CD4-positive, alpha-beta T cell (primary cell): Measurements from ENCODE around the gene CABCOCO1. TPM values are rescaled to one million over a fixed set of nuclear protein-coding genes. Genes with fewer than 3 reads are reported as not detected.

ENCODE experiments used
- ATAC-seq: fragments of 200-7000 bp; cut with Tn5 transposase; one replicate; pipeline ENCODE4 v1.10.0; 2022; ENCODE audit warnings: mild to moderate bottlenecking; ENCODE audit not compliant: poor library complexity
- CTCF ChIA-PET: fragments of 350-600 bp; sonication (Branson Sonifier 250); formaldehyde crosslinking; loops from one replicate; lab custom pipeline; 2021; ENCODE audit warnings: antibody characterized with exemption, inconsistent platforms; lab: Charles Lee
- POLR2A ChIA-PET: fragments of 350-600 bp; sonication (Branson Sonifier 250); formaldehyde crosslinking; loops from one replicate; lab custom pipeline; 2021; ENCODE audit warnings: antibody characterized with exemption, inconsistent platforms; lab: Charles Lee
- DNase-seq, 14 experiments: peaks; one replicate each; pipeline ENCODE4 v3.0.0-alpha.2; 2013 to 2020; ENCODE audit warnings: mixed read lengths in 2 of 14
- H3K27ac ChIP-seq, 2 donors: one replicate each; pipeline versions ENCODE4 v1.5.1 to v1.7.0; 2013; ENCODE audit warnings: low read length in 2 of 2, low read depth in 1 of 2, mild to moderate bottlenecking in 1 of 2
- H3K27me3 ChIP-seq, 2 experiments: 1 replicate in 1 of 2; 2 replicates in 1 of 2; pipeline versions ENCODE4 v1.6.1 to v1.7.0; 2013; ENCODE audit warnings: low read length in 2 of 2, control low read depth in 1 of 2, mild to moderate bottlenecking in 1 of 2, moderate library complexity in 1 of 2; ENCODE audit not compliant: insufficient read depth in 2 of 2, control insufficient read depth in 1 of 2
- H3K36me3 ChIP-seq: one replicate; pipeline ENCODE4 v1.6.1; 2013; ENCODE audit warnings: low read length, control low read depth; ENCODE audit not compliant: insufficient read depth
- H3K4me1 ChIP-seq: one replicate; pipeline ENCODE4 v1.6.1; 2013; ENCODE audit warnings: low read length, control low read depth; ENCODE audit not compliant: insufficient read depth
- H3K4me3 ChIP-seq: one replicate; pipeline ENCODE4 v1.5.1; 2013; ENCODE audit warnings: mild to moderate bottlenecking, low read length, moderate library complexity
- H3K9me3 ChIP-seq, 2 experiments: 1 replicate in 1 of 2; 2 replicates in 1 of 2; pipeline versions ENCODE4 v1.6.1 to v1.7.0; 2013; ENCODE audit warnings: low read length in 2 of 2, mild to moderate bottlenecking in 2 of 2, control low read depth in 1 of 2, moderate library complexity in 1 of 2; ENCODE audit not compliant: control insufficient read depth in 1 of 2, insufficient read depth in 1 of 2
- H3K27ac Mint-ChIP-seq: one replicate; pipeline ENCODE4 v1.8.0; 2020; ENCODE audit warnings: mixed read lengths
- H3K27me3 Mint-ChIP-seq: one replicate; pipeline ENCODE4 v1.8.0; 2021; ENCODE audit warnings: mixed read lengths
- H3K36me3 Mint-ChIP-seq: one replicate; pipeline ENCODE4 v1.8.0; 2021; ENCODE audit warnings: low read depth, mixed read lengths
- H3K4me1 Mint-ChIP-seq: one replicate; pipeline ENCODE4 v1.8.0; 2021; ENCODE audit warnings: low read depth, mixed read lengths
- H3K4me3 Mint-ChIP-seq: one replicate; pipeline ENCODE4 v1.8.0; 2020; ENCODE audit warnings: mild to moderate bottlenecking, mixed read lengths
- H3K9me3 Mint-ChIP-seq: one replicate; pipeline ENCODE4 v1.8.0; 2020; ENCODE audit warnings: mixed read lengths
- CTCF ChIP-seq: fragments of 200-600 bp; IDR thresholded peaks from one replicate; pipeline ENCODE4 v1.8.0; 2022; ENCODE audit warnings: antibody characterized with exemption, mild to moderate bottlenecking
- intact Hi-C, 2 experiments: fragments of 100-400 bp; cut with DNase I in 1 of 2; cut with micrococcal nuclease in 1 of 2; formaldehyde crosslinking; loops; one replicate each; pipeline versions ENCODE4 v1.15.1 to v1.9.0; 2023 to 2025; cut with DNase I, micrococcal nuclease
- total RNA-seq, 174 experiments: library from RNA in 2 of 174; stranded (reverse) in 2 of 174; gene quantifications; one replicate each; pipeline ENCODE4 v1.2.3 and lab custom pipeline; 2021 to 2026

CABCOCO1 gene
- total RNA-seq, 2 experiments from 2014 or later, result not detected

GRCh38 chr10:61635932-61636331 is 26.8 kb upstream of the CABCOCO1 start:
- DNase-seq (no peak), ATAC-seq (no peak)
- H3K27me3 ChIP-seq, result no peaks in the 10 kb centered on the region
- no peak overlapping the region for H3K27ac ChIP-seq
- ChIA-PET POLR2A (no interaction called here), CTCF (no interaction called here)
- H3K4me3 ChIP-seq, result no peak overlapping the region
- intact Hi-C loops, result no loop called here
- TF ChIP-seq CTCF, result no peak
- H3K9me3 ChIP-seq, result no peaks in the 10 kb centered on the region
- H3K4me1 ChIP-seq, result no peaks in the 10 kb centered on the region
- no peaks in the 10 kb centered on the region for H3K4me1 Mint-ChIP-seq
- no peaks in the 10 kb centered on the region for H3K36me3 Mint-ChIP-seq
- H3K9me3 Mint-ChIP-seq, result no peaks in the 10 kb centered on the region
- H3K27me3 Mint-ChIP-seq, result no peaks in the 10 kb centered on the region
- H3K4me3 Mint-ChIP-seq, result no peak overlapping the region
- H3K27ac Mint-ChIP-seq, result no peak overlapping the region
- no peaks in the 10 kb centered on the region for H3K36me3 ChIP-seq

DNA sequence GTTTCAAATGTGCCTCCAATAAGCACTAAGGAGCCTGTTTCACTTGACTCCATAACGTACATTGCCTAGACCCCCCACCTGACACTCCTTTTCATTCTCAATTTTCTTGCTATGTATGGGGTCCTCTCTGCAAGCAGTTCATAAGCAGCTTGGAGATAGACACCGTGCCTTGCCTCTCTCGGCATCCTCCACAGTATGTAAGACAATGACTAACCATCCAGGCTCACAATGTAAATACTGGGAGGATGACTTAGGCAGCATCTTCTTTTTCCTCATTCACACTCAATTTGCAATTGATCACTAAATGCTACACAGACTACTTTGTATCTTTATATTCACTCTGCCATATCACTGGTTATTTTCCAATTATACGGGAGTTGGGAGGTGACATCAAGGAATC is 22.8 kb upstream of the CABCOCO1 start:
- Mint-ChIP-seq H3K4me1 (no peaks in the 10 kb centered on the region), H3K4me3 (no peak overlapping the region), H3K27me3 (no peaks in the 10 kb centered on the region), H3K27ac (no peak overlapping the region), H3K36me3 (no peaks in the 10 kb centered on the region), H3K9me3 (no peaks in the 10 kb centered on the region)
- Histone ChIP-seq H3K27me3 (no peaks in the 10 kb centered on the region), H3K4me1 (no peaks in the 10 kb centered on the region), H3K36me3 (no peaks in the 10 kb centered on the region), H3K4me3 (no peak overlapping the region), H3K9me3 (no peaks in the 10 kb centered on the region), H3K27ac (no peak overlapping the region)
- CTCF ChIA-PET, result no interaction called here
- TF ChIP-seq CTCF, result no peak
- no peak for DNase-seq
- intact Hi-C loops, result no loop called here
- ATAC-seq, result no peak
- POLR2A ChIA-PET, result no interaction called here

DNA sequence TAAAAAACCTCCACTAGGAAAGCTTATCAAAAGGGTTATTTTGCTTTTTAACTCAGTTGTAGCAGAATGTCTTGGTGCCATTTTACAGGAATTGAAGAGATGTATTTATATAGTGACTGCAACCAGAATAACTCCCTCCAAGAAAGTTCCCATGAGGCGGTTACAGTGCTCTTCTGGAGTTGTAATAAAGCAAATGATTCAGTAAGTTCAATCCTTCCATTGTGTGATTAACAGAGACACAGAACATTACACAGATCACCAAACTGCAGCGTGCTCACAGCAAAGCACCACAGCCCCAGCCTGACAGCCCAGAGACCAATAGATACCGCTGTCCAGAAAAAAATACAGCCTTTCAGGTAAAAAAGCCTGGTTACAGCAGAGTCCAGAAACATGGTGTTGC is 21.9 kb upstream of the CABCOCO1 start:
- Histone ChIP-seq H3K9me3 (no peaks in the 10 kb centered on the region), H3K36me3 (no peaks in the 10 kb centered on the region), H3K4me1 (no peaks in the 10 kb centered on the region), H3K4me3 (no peak overlapping the region), H3K27me3 (no peaks in the 10 kb centered on the region), H3K27ac (no peak overlapping the region)
- intact Hi-C loops, result no loop called here
- no peak for TF ChIP-seq CTCF
- H3K27me3 Mint-ChIP-seq, result no peaks in the 10 kb centered on the region
- ATAC-seq (no peak), DNase-seq (no peak)
- CTCF ChIA-PET, result no interaction called here
- no peaks in the 10 kb centered on the region for H3K4me1 Mint-ChIP-seq
- H3K27ac Mint-ChIP-seq, result no peak overlapping the region
- H3K9me3 Mint-ChIP-seq, result no peaks in the 10 kb centered on the region
- POLR2A ChIA-PET, result no interaction called here
- H3K4me3 Mint-ChIP-seq, result no peak overlapping the region
- H3K36me3 Mint-ChIP-seq, result no peaks in the 10 kb centered on the region
